ENCODE data around the gene PDE2A.
A peak's percentile ranks its signal among the peaks of the same experiment; 100 is the strongest.

PDE2A gene

GRCh38 chr11:72534371-72535193, 139.6 kb downstream of the PDE2A start:
- H3K36me3 ChIP-seq (ENCODE audit: control insufficient read depth, insufficient read depth, low read length): no peaks in the 10 kb centered on the region
- H3K27ac ChIP-seq (ENCODE audit: low read depth, low read length): peak overlapping the region; percentile 36
- H3K9me3 ChIP-seq (ENCODE audit: control insufficient read depth, insufficient read depth, low read depth, low read length): no peaks in the 10 kb centered on the region
- no peaks in the 10 kb centered on the region for H3K27me3 ChIP-seq (ENCODE audit: control insufficient read depth, insufficient read depth, low read length)
- peak overlapping the region; percentile 10 for H3K9ac ChIP-seq (ENCODE audit: low read length)
- H3K4me3 ChIP-seq (ENCODE audit: low read depth, low read length): no peak overlapping the region
- peaks cover 26% of the 10 kb centered on the region for H3K4me1 ChIP-seq (ENCODE audit: control insufficient read depth, insufficient read depth, low read length)

DNA sequence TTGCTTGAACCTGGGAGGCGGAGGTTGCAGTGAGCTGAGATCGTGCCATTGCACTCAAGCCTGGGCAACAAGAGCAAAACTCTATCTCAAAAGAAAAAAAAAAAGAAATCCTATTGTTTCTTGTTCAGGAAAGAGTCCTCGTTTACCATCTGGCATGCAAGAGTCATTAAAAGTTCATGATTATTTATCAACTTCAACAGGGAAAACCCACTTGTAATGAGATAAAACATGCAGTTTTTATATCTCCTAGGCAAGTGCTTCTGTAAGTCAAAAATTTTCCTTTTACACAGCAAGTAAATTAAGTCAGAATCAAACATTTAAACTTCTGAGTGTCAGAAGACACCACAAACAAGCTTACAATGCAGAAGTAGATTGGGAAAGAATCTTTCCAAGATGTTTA, 145.2 kb downstream of the PDE2A start:
- H3K9ac ChIP-seq (ENCODE audit: low read length): no peak overlapping the region
- no peaks in the 10 kb centered on the region for H3K9me3 ChIP-seq (ENCODE audit: control insufficient read depth, insufficient read depth, low read depth, low read length)
- no peaks in the 10 kb centered on the region for H3K36me3 ChIP-seq (ENCODE audit: control insufficient read depth, insufficient read depth, low read length)
- no peak overlapping the region for H3K27ac ChIP-seq (ENCODE audit: low read depth, low read length)
- H3K4me3 ChIP-seq (ENCODE audit: low read depth, low read length): no peak overlapping the region
- H3K4me1 ChIP-seq (ENCODE audit: control insufficient read depth, insufficient read depth, low read length): no peaks in the 10 kb centered on the region
- H3K27me3 ChIP-seq (ENCODE audit: control insufficient read depth, insufficient read depth, low read length): no peaks in the 10 kb centered on the region

DNA sequence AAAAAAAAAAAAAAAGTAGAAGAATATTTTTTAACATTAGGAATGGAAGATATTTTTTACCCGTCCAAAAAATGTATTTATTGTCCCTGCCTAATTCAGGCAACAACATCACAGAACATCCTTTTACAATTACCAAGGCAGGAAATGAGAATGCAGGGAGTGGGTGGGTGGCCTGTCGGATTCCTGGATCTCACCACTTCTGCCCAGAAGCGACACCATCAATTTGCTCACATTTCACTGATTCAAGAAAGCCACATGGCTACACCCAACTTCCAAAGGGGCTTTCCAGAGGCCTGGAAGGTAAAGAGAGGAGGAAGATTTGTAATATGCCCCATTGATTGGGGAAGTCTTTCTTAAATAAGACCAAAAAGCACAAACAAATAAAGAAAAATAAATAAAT, 146.1 kb downstream of the PDE2A start:
- H3K4me1 ChIP-seq (ENCODE audit: control insufficient read depth, insufficient read depth, low read length): no peaks in the 10 kb centered on the region
- no peaks in the 10 kb centered on the region for H3K36me3 ChIP-seq (ENCODE audit: control insufficient read depth, insufficient read depth, low read length)
- no peak overlapping the region for H3K9ac ChIP-seq (ENCODE audit: low read length)
- H3K4me3 ChIP-seq (ENCODE audit: low read depth, low read length): no peak overlapping the region
- no peak overlapping the region for H3K27ac ChIP-seq (ENCODE audit: low read depth, low read length)
- H3K27me3 ChIP-seq (ENCODE audit: control insufficient read depth, insufficient read depth, low read length): no peaks in the 10 kb centered on the region
- H3K9me3 ChIP-seq (ENCODE audit: control insufficient read depth, insufficient read depth, low read depth, low read length): no peaks in the 10 kb centered on the region

All from HUES6 (cell line).